ENCODE data around the gene GPR183.

Gene GPR183

GRCh38 chr13:99307247-99307646, at the start of gene GPR183:
TSS of gene GPR183 (minus strand) at chr13:99307399. CDS start at chr13:99296145, 11,254 bp downstream.
- Histone ChIP-seq H3K9me3 (no peaks in the 10 kb centered on the region), H3K4me1 (ENCODE audit: control insufficient read depth in 1 of 2, insufficient read depth in 1 of 2, low read depth in 1 of 2, low read length in 1 of 2) (peaks cover 8 to 14% of the 10 kb centered on the region in 2 experiments), H3K27me3 (no peaks in the 10 kb centered on the region), H3K36me3 (no peaks in the 10 kb centered on the region), H3K4me3 (ENCODE audit: low read depth in 1 of 2, low read length in 1 of 2) (no peak within 1 kb of the TSS), H3K27ac (no peak within 1 kb of the TSS)
- TF ChIP-seq CTCF (IDR thresholded peaks at IDR 0.05), result no peak

GRCh38 chr13:99356262-99357091, 49.3 kb upstream of the GPR183 start:
- Histone ChIP-seq H3K27me3 (no peaks in the 10 kb centered on the region), H3K4me3 (ENCODE audit: low read depth in 1 of 2, low read length in 1 of 2) (peak overlapping the region; percentile 35 to 43), H3K27ac (peak overlapping the region; percentile 76), H3K36me3 (peaks cover 7% of the 10 kb centered on the region), H3K9me3 (no peaks in the 10 kb centered on the region), H3K4me1 (ENCODE audit: control insufficient read depth in 1 of 2, insufficient read depth in 1 of 2, low read depth in 1 of 2, low read length in 1 of 2) (peaks cover 17 to 21% of the 10 kb centered on the region in 2 experiments)
- no peak for TF ChIP-seq CTCF (IDR thresholded peaks at IDR 0.05)

DNA sequence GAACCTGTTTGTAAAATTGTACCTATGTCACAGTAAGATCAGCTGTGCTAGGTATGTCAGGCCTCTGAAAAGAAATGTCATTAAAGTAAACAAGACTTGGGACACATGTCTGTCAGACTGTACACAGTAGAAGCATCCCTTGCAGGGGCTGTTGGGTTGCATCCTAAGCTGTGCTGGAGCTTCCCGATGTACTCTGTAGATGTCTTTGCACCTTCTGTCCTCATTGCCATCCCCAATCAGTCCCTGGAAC, 48.7 kb upstream of the GPR183 start:
- peaks cover 17 to 21% of the 10 kb centered on the region in 2 experiments for H3K4me1 ChIP-seq (ENCODE audit: control insufficient read depth in 1 of 2, insufficient read depth in 1 of 2, low read depth in 1 of 2, low read length in 1 of 2)
- H3K9me3 ChIP-seq, result no peaks in the 10 kb centered on the region
- no peaks in the 10 kb centered on the region for H3K27me3 ChIP-seq
- peak overlapping the region; percentile 76 for H3K27ac ChIP-seq
- TF ChIP-seq CTCF (IDR thresholded peaks at IDR 0.05), result no peak
- H3K36me3 ChIP-seq, result peaks cover 7% of the 10 kb centered on the region
- H3K4me3 ChIP-seq (ENCODE audit: low read depth in 1 of 2, low read length in 1 of 2), result peak overlapping the region; percentile 35 to 43

GRCh38 chr13:99355267-99356011, 48.2 kb upstream of the GPR183 start:
- no peaks in the 10 kb centered on the region for H3K27me3 ChIP-seq
- no peak overlapping the region for H3K4me3 ChIP-seq (ENCODE audit: low read depth in 1 of 2, low read length in 1 of 2)
- no peaks in the 10 kb centered on the region for H3K9me3 ChIP-seq
- peaks cover 17 to 21% of the 10 kb centered on the region in 2 experiments for H3K4me1 ChIP-seq (ENCODE audit: control insufficient read depth in 1 of 2, insufficient read depth in 1 of 2, low read depth in 1 of 2, low read length in 1 of 2)
- peaks cover 7% of the 10 kb centered on the region for H3K36me3 ChIP-seq
- TF ChIP-seq CTCF (IDR thresholded peaks at IDR 0.05), result no peak
- H3K27ac ChIP-seq, result peak overlapping the region; percentile 76

- H3K36me3 ChIP-seq, result peaks cover 5% of the 10 kb centered on the region
- H3K9me3 ChIP-seq, result no peaks in the 10 kb centered on the region
- H3K27ac ChIP-seq, result peak overlapping the region; percentile 40
- no peak for TF ChIP-seq CTCF (IDR thresholded peaks at IDR 0.05)
- peaks cover 17 to 21% of the 10 kb centered on the region in 2 experiments for H3K4me1 ChIP-seq (ENCODE audit: control insufficient read depth in 1 of 2, insufficient read depth in 1 of 2, low read depth in 1 of 2, low read length in 1 of 2)
- H3K4me3 ChIP-seq (ENCODE audit: low read depth in 1 of 2, low read length in 1 of 2), result no peak overlapping the region
- no peaks in the 10 kb centered on the region for H3K27me3 ChIP-seq
Measured at GRCh38 chr13:99354371-99354951, 47.3 kb upstream of the GPR183 start.
